Peyer's patch (tissue), 4 donors: ENCODE data around the gene GTF2A1L.

Experiments
- CTCF ChIP-seq, 6 experiments: fragments of 450-650 bp in 4 of 6; fragments of 200-600 bp in 2 of 6; sonication (generic) in 1 of 6; IDR thresholded peaks; one replicate each; pipeline ENCODE4 v1.5.1; 2017 to 2019; ENCODE audit warnings: antibody characterized with exemption in 6 of 6, mild to moderate bottlenecking in 3 of 6, moderate library complexity in 1 of 6
- POLR2A ChIP-seq, 2 donors: fragments of 450-650 bp; IDR thresholded peaks; one replicate each; pipeline ENCODE4 v1.5.1; 2017; ENCODE audit warnings: antibody characterized with exemption in 2 of 2, mild to moderate bottlenecking in 2 of 2, moderate library complexity in 2 of 2

- no peak for TF ChIP-seq POLR2A (IDR thresholded peaks at IDR 0.05)
- TF ChIP-seq CTCF (IDR thresholded peaks at IDR 0.05): no peak
Measured at GRCh38 chr2:48568547-48568946, 49.1 kb upstream of the GTF2A1L start.
